ENCODE results near the gene DIAPH1.

GRCh38 chr5:141488591-141489561 lies 129.9 kb downstream of the DIAPH1 start, which contains the start of gene PCDHGC5:
- TF ChIP-seq CTCF (IDR thresholded peaks at IDR 0.05) (no peak), POLR2A (IDR thresholded peaks at IDR 0.05) (no peak), POLR2AphosphoS5 (IDR thresholded peaks at IDR 0.05) (no peak), EP300 (IDR thresholded peaks at IDR 0.05) (no peak)
